Endothelial cell of coronary artery (primary cell): ENCODE data around the gene HSDL2. TPM values are rescaled to one million over a fixed set of nuclear protein-coding genes. Genes with fewer than 3 reads are reported as not detected.

ENCODE experiments used
- total RNA-seq: library from RNA; depleted of rRNA; stranded (reverse); fragments of >200 nt; gene quantifications from 2 replicates; pipeline ENCODE4 v1.2.3, GENCODE V29; 2014

HSDL2 gene
- 26.5 and 29.7 TPM in 2 replicates for total RNA-seq

GRCh38 chr9:112380102-112380824 lies at the start of gene HSDL2:
HSDL2 (plus strand) TSS chr9:112380108; CDS start chr9:112380164, 56 bp downstream.

DNA sequence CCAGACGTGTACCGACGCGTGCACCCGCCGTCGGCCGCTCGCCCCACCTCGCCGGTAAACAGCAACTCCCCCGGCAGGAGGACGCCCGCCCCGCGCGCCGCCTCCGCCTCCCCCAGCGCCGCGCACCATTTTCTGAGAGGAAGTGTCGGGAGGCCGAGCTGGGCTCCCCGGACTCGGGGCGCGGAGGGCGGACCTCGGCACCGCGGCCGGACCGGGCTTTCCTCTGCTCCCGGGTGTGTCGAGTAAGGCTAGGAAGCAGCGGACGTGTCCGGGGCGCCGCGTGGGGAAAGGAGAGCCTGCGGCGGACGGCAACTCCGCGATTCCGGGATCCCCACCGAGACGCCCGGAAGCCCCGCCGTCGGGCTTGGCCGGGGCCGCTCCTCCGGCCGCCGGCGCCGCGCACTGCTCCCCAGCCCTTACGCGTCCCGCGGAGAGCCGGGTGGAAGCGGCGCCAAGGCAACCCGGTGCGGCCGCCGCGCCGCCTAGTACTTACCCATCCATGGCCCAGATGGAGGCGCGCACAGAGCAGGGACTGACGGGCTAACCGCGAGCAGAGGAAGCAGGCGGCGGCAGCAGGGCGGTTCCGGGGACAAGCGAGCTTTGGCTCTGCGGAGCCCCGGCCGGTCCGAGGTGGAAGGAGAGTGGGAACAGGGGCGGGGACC lies 46.8 kb upstream of the HSDL2 start, which contains the start of gene PTBP3:
TSS of gene PTBP3 (minus strand) at position 643 of the 662 bp plus-strand sequence. CDS start 35,754 bp downstream, outside the sequence.

DNA sequence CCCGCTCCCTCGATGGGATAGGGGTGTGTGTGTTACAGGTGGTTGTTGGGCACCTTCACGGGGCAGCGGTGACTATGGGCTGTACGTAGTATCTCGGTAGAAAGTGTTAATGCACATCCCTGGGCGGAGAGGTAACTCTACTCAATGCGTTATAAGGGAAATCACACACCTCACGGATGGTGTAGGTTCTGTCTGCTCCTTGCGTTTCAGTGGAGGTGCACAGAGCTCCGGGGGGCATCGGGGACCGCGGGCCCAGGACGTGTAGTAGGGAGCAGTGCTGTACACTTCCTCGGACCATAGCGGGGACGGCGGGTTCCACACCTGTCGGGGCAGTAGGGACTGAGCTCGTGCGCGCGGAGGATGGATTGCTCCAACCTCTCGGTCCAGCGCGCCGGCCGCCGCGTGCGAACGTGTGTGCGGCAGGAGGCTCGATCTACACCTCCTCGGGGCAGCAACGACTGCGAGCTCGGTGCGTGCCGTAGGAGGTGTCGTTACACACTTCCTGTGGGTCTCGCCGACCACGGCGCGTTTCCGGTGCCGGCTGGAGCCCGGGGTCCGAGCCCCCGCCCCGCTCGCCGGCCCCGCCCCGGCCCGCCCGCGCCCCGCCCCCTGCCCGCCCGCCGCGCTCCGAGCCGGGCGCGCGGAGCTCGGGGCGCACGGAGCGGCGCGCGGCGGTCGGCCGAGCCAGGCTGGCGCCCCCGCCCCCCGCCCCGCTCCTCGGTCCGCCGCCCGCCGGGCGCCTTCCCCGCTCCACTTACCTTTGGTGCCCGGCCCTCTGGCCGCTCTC lies 106.5 kb downstream of the HSDL2 start, which contains the start of gene KIAA1958:
TSS of gene KIAA1958 (plus strand) at position 607 of the 787 bp plus-strand sequence. CDS start 87,254 bp downstream, outside the sequence.

Other genes with a start within 250 kb of the HSDL2 start
- gene SUSD1, start 204.8 kb upstream of the HSDL2 start, total RNA-seq = 22.9 and 32.1 TPM in 2 replicates
- gene PTBP3, start 46.5 kb upstream of the HSDL2 start, total RNA-seq = 27.3 and 32.1 TPM in 2 replicates
- gene KIAA1958, start 106.7 kb downstream of the HSDL2 start, total RNA-seq = 0.81 and 1.3 TPM in 2 replicates